IMR-90 (cell line): ENCODE data around the gene PC. TPM values are rescaled to one million over a fixed set of nuclear protein-coding genes. Genes with fewer than 3 reads are reported as not detected.
A peak's percentile ranks its signal among the peaks of the same experiment; 100 is the strongest.

ENCODE experiments used
- ATAC-seq: fragments of 200-7000 bp; cut with Tn5 transposase; 2 replicates; pipeline ENCODE4 v1.9.1; 2020; ENCODE audit warnings: low read depth, mild to moderate bottlenecking, moderate library complexity
- BruUV-seq: library from RNA; stranded (reverse); fragments of 400-500 nt; replicated peaks from 2 replicates; lab custom pipeline; 2021; lab: Mats Ljungman, UMichigan
- CTCF ChIA-PET: fragments of 300-600 bp; formaldehyde crosslinking; extraction: SDS; loops from one replicate; lab custom pipeline; 2021; ENCODE audit warnings: antibody characterized with exemption; lab: Yijun Ruan, JAX
- POLR2A ChIA-PET: fragments of 300-600 bp; sonication (Branson Sonifier 250); formaldehyde crosslinking; loops from one replicate; lab custom pipeline; 2022; ENCODE audit warnings: antibody characterized with exemption; ENCODE audit not compliant: unreplicated experiment; lab: Charles Lee
- DNase-seq: peaks from one replicate; pipeline ENCODE4 v3.0.0; 2013
- H2AFZ ChIP-seq: replicated peaks from 2 replicates; pipeline ENCODE3; 2013; ENCODE audit warnings: low read length, mild to moderate bottlenecking; ENCODE audit not compliant: poor library complexity
- H2AK5ac ChIP-seq: 2 replicates; pipeline ENCODE4 v1.6.1; 2013; ENCODE audit warnings: low read depth, low read length, inconsistent platforms
- H2AK9ac ChIP-seq: replicated peaks from 2 replicates; pipeline ENCODE3; 2013; ENCODE audit warnings: mild to moderate bottlenecking, low read depth, low read length, moderate library complexity; ENCODE audit not compliant: poor library complexity
- H2BK120ac ChIP-seq: 2 replicates; pipeline ENCODE4 v1.6.1; 2013; ENCODE audit warnings: low read depth, low read length, inconsistent platforms
- H2BK15ac ChIP-seq: 3 replicates; pipeline ENCODE4 v1.6.1; 2013; ENCODE audit warnings: low read depth, low read length, inconsistent platforms
- H2BK20ac ChIP-seq: 2 replicates; pipeline ENCODE4 v1.6.1; 2013; ENCODE audit warnings: low read depth, mild to moderate bottlenecking, inconsistent platforms, low read length, moderate library complexity
- H2BK5ac ChIP-seq: 2 replicates; pipeline ENCODE4 v1.6.1; 2013; ENCODE audit warnings: mild to moderate bottlenecking, low read depth, low read length, inconsistent platforms; ENCODE audit not compliant: poor library complexity, severe bottlenecking
- H3K14ac ChIP-seq: replicated peaks from 2 replicates; pipeline ENCODE4 v1.6.1; 2013; ENCODE audit warnings: low read depth, low read length, inconsistent platforms
- H3K18ac ChIP-seq: 2 replicates; pipeline ENCODE4 v1.6.1; 2013; ENCODE audit warnings: low read depth, low read length, control low read depth
- H3K23ac ChIP-seq: 2 replicates; pipeline ENCODE4 v1.6.1; 2013; ENCODE audit warnings: low read depth, low read length, inconsistent platforms
- H3K27ac ChIP-seq: 2 replicates; pipeline ENCODE4 v1.5.1; 2013; ENCODE audit warnings: mild to moderate bottlenecking, control low read depth, low read length; ENCODE audit not compliant: insufficient read depth
- H3K27me3 ChIP-seq: 2 replicates; pipeline ENCODE4 v1.6.1; 2013; ENCODE audit warnings: low read length; ENCODE audit not compliant: control insufficient read depth, insufficient read depth
- H3K36me3 ChIP-seq: 2 replicates; pipeline ENCODE4 v1.6.1; 2013; ENCODE audit warnings: low read length, mixed read lengths; ENCODE audit not compliant: control insufficient read depth, insufficient read depth
- H3K4ac ChIP-seq: 2 replicates; pipeline ENCODE4 v1.6.1; 2013; ENCODE audit warnings: low read depth, low read length, inconsistent platforms
- H3K4me1 ChIP-seq: 2 replicates; pipeline ENCODE4 v1.6.1; 2013; ENCODE audit warnings: low read length, mixed read lengths; ENCODE audit not compliant: control insufficient read depth, insufficient read depth
- H3K4me2 ChIP-seq: 2 replicates; pipeline ENCODE4 v1.6.1; 2013; ENCODE audit warnings: low read depth, mild to moderate bottlenecking, control low read depth, low read length, moderate library complexity
- H3K4me3 ChIP-seq: 2 replicates; pipeline ENCODE4 v1.5.1; 2013; ENCODE audit warnings: low read depth, mild to moderate bottlenecking, control low read depth, low read length, moderate library complexity; ENCODE audit not compliant: insufficient read depth
- H3K56ac ChIP-seq: 2 replicates; pipeline ENCODE4 v1.6.1; 2013; ENCODE audit warnings: low read length, inconsistent platforms; ENCODE audit not compliant: insufficient read depth; ENCODE audit errors: extremely low read depth
- H3K79me1 ChIP-seq, 2 experiments: 2 replicates each; pipeline ENCODE4 v1.6.1; 2013; ENCODE audit warnings: low read length in 2 of 2, inconsistent platforms in 1 of 2, low read depth in 1 of 2
- H3K9ac ChIP-seq: 2 replicates; pipeline ENCODE4 v1.6.1; 2013; ENCODE audit warnings: low read depth, low read length, control low read depth
- H3K9me1 ChIP-seq: 2 replicates; pipeline ENCODE4 v1.6.1; 2013; ENCODE audit warnings: low read length, inconsistent platforms; ENCODE audit not compliant: insufficient read depth
- H3K9me3 ChIP-seq: 2 replicates; pipeline ENCODE4 v1.6.1; 2013; ENCODE audit warnings: low read length; ENCODE audit not compliant: control insufficient read depth, insufficient read depth
- H4K20me1 ChIP-seq: 2 replicates; pipeline ENCODE4 v1.6.1; 2013; ENCODE audit warnings: low read length, inconsistent platforms; ENCODE audit not compliant: insufficient read depth
- H4K5ac ChIP-seq: 2 replicates; pipeline ENCODE4 v1.6.1; 2013; ENCODE audit warnings: mild to moderate bottlenecking, low read depth, low read length, control low read depth
- H4K8ac ChIP-seq, 2 experiments: 2 replicates each; pipeline ENCODE4 v1.6.1; 2013; ENCODE audit warnings: low read depth in 2 of 2, low read length in 2 of 2, control low read depth in 1 of 2, inconsistent platforms in 1 of 2
- H4K91ac ChIP-seq: 2 replicates; pipeline ENCODE4 v1.6.1; 2013; ENCODE audit warnings: low read depth, low read length, inconsistent platforms; ENCODE audit not compliant: insufficient read depth
- BHLHE40 ChIP-seq: fragments of 150-350 bp; IDR thresholded peaks from 2 replicates; pipeline ENCODE4 v1.6.1; 2016; ENCODE audit warnings: mild to moderate bottlenecking, low read depth, low read length
- CEBPB ChIP-seq: IDR thresholded peaks from 2 replicates; pipeline ENCODE4 v1.6.1; 2012; ENCODE audit warnings: low read depth, low read length, improper control_type of control experiment
- CHD1 ChIP-seq: IDR thresholded peaks from 2 replicates; pipeline ENCODE4 v1.6.1; 2012; ENCODE audit warnings: low read depth, low read length, improper control_type of control experiment
- ELK1 ChIP-seq: fragments of 150-350 bp; IDR thresholded peaks from 2 replicates; pipeline ENCODE4 v1.6.1; 2016; ENCODE audit warnings: low read depth, mild to moderate bottlenecking, low read length, moderate library complexity, borderline replicate concordance
- FOS ChIP-seq: fragments of 150-350 bp; IDR thresholded peaks from 2 replicates; pipeline ENCODE4 v1.6.1; 2016; ENCODE audit warnings: low read depth, low read length
- MAFK ChIP-seq: IDR thresholded peaks from 2 replicates; pipeline ENCODE4 v1.6.1; 2012; ENCODE audit warnings: low read depth, low read length, improper control_type of control experiment
- MAZ ChIP-seq: IDR thresholded peaks from 2 replicates; pipeline ENCODE4 v1.6.1; 2012; ENCODE audit warnings: low read depth, mild to moderate bottlenecking, low read length, improper control_type of control experiment, moderate library complexity, borderline replicate concordance
- MXI1 ChIP-seq: IDR thresholded peaks from 2 replicates; pipeline ENCODE4 v1.6.1; 2012; ENCODE audit warnings: low read depth, mild to moderate bottlenecking, low read length, moderate library complexity, borderline replicate concordance
- NFE2L2 ChIP-seq: fragments of 150-350 bp; IDR thresholded peaks from 2 replicates; pipeline ENCODE4 v1.6.1; 2016; ENCODE audit warnings: low read depth, mild to moderate bottlenecking, low read length
- POLR2A ChIP-seq: IDR thresholded peaks from 2 replicates; pipeline ENCODE4 v1.6.1; 2012; ENCODE audit warnings: mild to moderate bottlenecking, low read depth, low read length
- RAD21 ChIP-seq: IDR thresholded peaks from 2 replicates; pipeline ENCODE4 v1.6.1; 2012; ENCODE audit warnings: low read length, improper control_type of control experiment
- RCOR1 ChIP-seq: IDR thresholded peaks from 2 replicates; pipeline ENCODE4 v1.6.1; 2012; ENCODE audit warnings: mild to moderate bottlenecking, low read length, improper control_type of control experiment; ENCODE audit not compliant: insufficient replicate concordance
- RFX5 ChIP-seq: IDR thresholded peaks from 2 replicates; pipeline ENCODE4 v1.8.0; 2012; ENCODE audit warnings: low read depth, mild to moderate bottlenecking, low read length, moderate library complexity
- SMC3 ChIP-seq: fragments of 150-350 bp; IDR thresholded peaks from 2 replicates; pipeline ENCODE4 v1.6.1; 2016; ENCODE audit warnings: low read depth, mild to moderate bottlenecking, antibody characterized with exemption, low read length, moderate library complexity
- WGBS, 2 experiments: methylation state at CpG; one replicate each; pipeline versions ENCODE4 v1.1.5 to v1.1.7; 2013; ENCODE audit warnings: missing lambda C conversion rate in 2 of 2; ENCODE audit not compliant: insufficient read length in 1 of 2; ENCODE audit errors: extremely low coverage in 2 of 2; 5-methylcytosine and 5-hydroxymethylcytosine counted together
- dilution Hi-C: fragments of 300-500 bp; cut with HindIII; formaldehyde crosslinking; loops from one replicate; pipeline ENCODE4 v1.14.3; 2018; ENCODE audit warnings: low sequenced_read_pairs; ENCODE audit not compliant: unreplicated experiment
- in situ Hi-C: fragments of 300-500 bp; cut with MboI; formaldehyde crosslinking; loops from 3 replicates; pipeline ENCODE4 v1.14.3; 2019; ENCODE audit warnings: low sequenced_read_pairs, inconsistent platforms, mixed read lengths
- intact Hi-C: fragments of 100-400 bp; cut with micrococcal nuclease; formaldehyde crosslinking; loops from 2 replicates; pipeline ENCODE4 v1.10.0; 2022
- polyA plus RNA-seq, 3 experiments: library from polyadenylated mRNA; depleted of rRNA; stranded (reverse); fragments of >200 nt; gene quantifications; 2 replicates each; pipeline ENCODE4 v1.2.3, GENCODE V29; 2012; ENCODE audit warnings: low replicate concordance in 1 of 3
- total RNA-seq: library from RNA; depleted of rRNA; stranded (reverse); fragments of >200 nt; gene quantifications from 2 replicates; pipeline ENCODE4 v1.2.3, GENCODE V29; 2012
- TF ChIP-seq, protein P1 (sequence below): fragments of 150-350 bp; IDR thresholded peaks from 2 replicates; pipeline ENCODE4 v1.6.1; 2017; ENCODE audit warnings: mild to moderate bottlenecking, antibody characterized with exemption, low read length, low read depth
- TF ChIP-seq, protein P2 (sequence below): conservative IDR thresholded peaks from 2 replicates; pipeline ENCODE4 v1.5.1; 2012; ENCODE audit warnings: mild to moderate bottlenecking, low read depth, low read length, improper control_type of control experiment

PC gene
- total and polyA plus RNA-seq, 2 of the 4 experiments (the other 2 are of a cell fraction), result 13.6 to 15.7 TPM

DNA sequence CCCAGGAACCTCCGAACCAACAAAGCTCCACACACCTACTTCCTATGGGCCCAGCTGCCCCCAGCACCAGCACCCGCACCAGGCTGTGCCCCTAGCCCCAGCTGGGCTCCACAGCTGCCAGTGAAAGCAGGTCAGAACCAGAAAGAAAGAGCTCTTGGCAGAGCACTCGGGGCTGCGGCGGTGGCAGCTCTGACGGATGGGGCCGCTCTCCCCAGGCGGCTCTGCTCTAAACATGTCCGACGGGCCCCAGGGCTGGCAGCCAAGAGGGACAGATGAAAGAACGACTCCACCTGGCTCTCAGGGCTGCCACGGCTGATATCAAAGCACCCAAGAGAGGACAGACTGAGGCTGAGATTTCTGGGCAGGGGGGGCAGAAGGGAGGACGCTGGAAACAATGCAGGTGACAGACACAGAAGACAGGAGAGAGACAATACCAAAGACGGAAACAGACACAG, 75.6 kb downstream of the PC start:
- Histone ChIP-seq H3K56ac (no peak overlapping the region), H3K18ac (no peak overlapping the region), H3K4me1 (peaks cover 49% of the 10 kb centered on the region), H4K8ac (peak overlapping the region; percentile 28 to 78; a peak in 2 of 4 replicates), H3K27me3 (no peaks in the 10 kb centered on the region), H3K4me3 (no peak overlapping the region), H3K9me3 (no peaks in the 10 kb centered on the region), H4K20me1 (no peaks in the 10 kb centered on the region), H3K4me2 (no peak overlapping the region), H3K79me1 (peaks cover 0 to 31% of the 10 kb centered on the region in 2 experiments; a peak in 2 of 4 replicates), H3K4ac (peak overlapping the region; percentile 83), H4K91ac (peak overlapping the region; percentile 81; the same call in 1 of the 2 replicates), H3K36me3 (no peaks in the 10 kb centered on the region), H3K9ac (no peak overlapping the region), H2BK5ac (peak overlapping the region; percentile 62), H4K5ac (peak overlapping the region; percentile 77), H2AFZ (peak overlapping the region; percentile 64), H3K9me1 (peaks cover 12% of the 10 kb centered on the region; the same call in 1 of the 2 replicates), H3K14ac (no peak overlapping the region; the same call in 1 of the 2 replicates), H2BK15ac (peak overlapping the region; percentile 27; the same call in 1 of the 3 replicates), H3K27ac (no peak overlapping the region), H2AK5ac (peak overlapping the region; percentile 90), H2BK120ac (peak overlapping the region; percentile 72), H2AK9ac (peak overlapping the region; percentile 87), H2BK20ac (peak overlapping the region; percentile 34; the same call in 1 of the 2 replicates), H3K23ac (no peak overlapping the region)
- DNase-seq (no peak), ATAC-seq (no peak)
- in situ Hi-C loops, result no loop called here
- POLR2A ChIA-PET, result no interaction called here
- TF ChIP-seq MAFK, result no peak
- no peak for TF ChIP-seq FOS
- TF ChIP-seq POLR2A, result no peak
- TF ChIP-seq CHD1, result no peak
- no peak for TF ChIP-seq NFE2L2
- no peak for TF ChIP-seq RCOR1
- TF ChIP-seq SMC3, result no peak
- no peak for TF ChIP-seq RAD21
- no peak for TF ChIP-seq RFX5
- TF ChIP-seq, protein P1, sequence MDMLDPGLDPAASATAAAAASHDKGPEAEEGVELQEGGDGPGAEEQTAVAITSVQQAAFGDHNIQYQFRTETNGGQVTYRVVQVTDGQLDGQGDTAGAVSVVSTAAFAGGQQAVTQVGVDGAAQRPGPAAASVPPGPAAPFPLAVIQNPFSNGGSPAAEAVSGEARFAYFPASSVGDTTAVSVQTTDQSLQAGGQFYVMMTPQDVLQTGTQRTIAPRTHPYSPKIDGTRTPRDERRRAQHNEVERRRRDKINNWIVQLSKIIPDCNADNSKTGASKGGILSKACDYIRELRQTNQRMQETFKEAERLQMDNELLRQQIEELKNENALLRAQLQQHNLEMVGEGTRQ, result no peak
- no peak for TF ChIP-seq ELK1
- no peak for TF ChIP-seq BHLHE40
- no peak for TF ChIP-seq CEBPB
- no peak for TF ChIP-seq MAZ
- TF ChIP-seq MXI1, result no peak
- TF ChIP-seq, protein P2, sequence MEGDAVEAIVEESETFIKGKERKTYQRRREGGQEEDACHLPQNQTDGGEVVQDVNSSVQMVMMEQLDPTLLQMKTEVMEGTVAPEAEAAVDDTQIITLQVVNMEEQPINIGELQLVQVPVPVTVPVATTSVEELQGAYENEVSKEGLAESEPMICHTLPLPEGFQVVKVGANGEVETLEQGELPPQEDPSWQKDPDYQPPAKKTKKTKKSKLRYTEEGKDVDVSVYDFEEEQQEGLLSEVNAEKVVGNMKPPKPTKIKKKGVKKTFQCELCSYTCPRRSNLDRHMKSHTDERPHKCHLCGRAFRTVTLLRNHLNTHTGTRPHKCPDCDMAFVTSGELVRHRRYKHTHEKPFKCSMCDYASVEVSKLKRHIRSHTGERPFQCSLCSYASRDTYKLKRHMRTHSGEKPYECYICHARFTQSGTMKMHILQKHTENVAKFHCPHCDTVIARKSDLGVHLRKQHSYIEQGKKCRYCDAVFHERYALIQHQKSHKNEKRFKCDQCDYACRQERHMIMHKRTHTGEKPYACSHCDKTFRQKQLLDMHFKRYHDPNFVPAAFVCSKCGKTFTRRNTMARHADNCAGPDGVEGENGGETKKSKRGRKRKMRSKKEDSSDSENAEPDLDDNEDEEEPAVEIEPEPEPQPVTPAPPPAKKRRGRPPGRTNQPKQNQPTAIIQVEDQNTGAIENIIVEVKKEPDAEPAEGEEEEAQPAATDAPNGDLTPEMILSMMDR, result no peak
- 50% methylated on average over 8 of the region's 14 CpGs; no CpG with 5 or more reads in 1 of the 2 experiments for WGBS, 2 experiments
- CTCF ChIA-PET, result interaction anchor here (0.5 to 1.5 kb wide), 4 partner anchors 10 to 1396 kb away, joined by 3 to 4 read pairs (median 4); partner anchors contain the start of gene RCE1
- BruUV-seq, result no TSS peak
- intact Hi-C loops, result loop anchor here (1.0 to 5.0 kb wide), 2 partner anchors 75 to 188 kb away; partner anchors contain the start of gene PC
- dilution Hi-C loops, result no loop called here
